ENCODE results near the gene RNF115. TPM values are rescaled to one million over a fixed set of nuclear protein-coding genes. Genes with fewer than 3 reads are reported as not detected.

The RNF115 gene
- total and polyA plus RNA-seq, 2 donors (not counting 3 experiments of a cell fraction or from before 2014, with no cell fraction given) = 7.6 to 17.3 TPM

DNA sequence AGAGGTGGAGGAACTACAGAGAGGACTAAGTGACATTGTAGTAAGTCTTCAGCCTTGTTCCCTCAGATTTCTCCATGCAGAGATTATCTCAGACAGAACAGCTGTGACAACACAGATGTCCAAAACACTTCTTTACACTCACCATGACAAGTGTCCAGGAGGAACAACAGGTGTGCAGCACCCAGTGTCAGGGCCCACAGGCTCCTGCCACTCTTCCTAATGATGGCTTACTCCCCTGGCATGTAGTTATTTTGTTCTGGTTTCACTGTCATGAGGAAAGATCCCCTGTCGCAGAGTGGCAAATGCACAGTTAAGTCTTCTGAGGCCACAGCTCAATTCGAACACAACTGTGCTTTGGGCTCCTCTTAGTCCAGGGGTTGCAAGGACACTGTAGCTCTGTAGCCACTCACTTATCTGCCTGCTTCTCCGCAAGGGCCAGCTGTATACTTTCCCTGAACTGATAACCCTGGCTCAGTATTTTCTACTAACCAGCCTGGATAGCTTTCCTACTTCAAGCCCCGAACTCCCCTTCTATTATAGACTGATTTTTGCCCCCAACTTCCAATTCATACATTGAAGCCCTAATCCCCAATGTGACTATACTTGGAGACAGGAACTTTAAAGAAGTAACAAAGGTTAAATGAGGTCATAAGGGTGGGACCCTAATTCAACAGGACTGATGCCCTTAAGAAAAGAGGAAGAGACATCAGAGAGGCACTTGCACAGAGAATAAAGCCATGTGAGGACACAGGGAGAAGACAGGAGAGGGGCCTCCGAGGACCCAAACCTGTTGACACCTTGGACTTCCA is 127.9 kb downstream of the RNF115 start:
- Histone ChIP-seq H4K20me1 (replicated peaks; ENCODE audit: control insufficient read depth, extremely low read depth, insufficient read depth, low read length) (no peaks in the 10 kb centered on the region), H2AFZ (ENCODE audit: low read depth, low read length) (no peak overlapping the region), H3K9me1 (replicated peaks; ENCODE audit: control insufficient read depth, extremely low read depth, insufficient read depth, low read length) (no peaks in the 10 kb centered on the region), H3K4me2 (ENCODE audit: insufficient read depth, low read length) (no peak overlapping the region), H3K9me3 (replicated peaks; ENCODE audit: control insufficient read depth, insufficient read depth, low read length) (no peaks in the 10 kb centered on the region), H3K27ac (ENCODE audit: insufficient read depth, low read depth, low read length) (no peak overlapping the region), H3K4me3 (replicated peaks in 1 of 3; ENCODE audit: insufficient read depth in 1 of 3, low read depth in 1 of 3, low read length in 3 of 3) (no peak overlapping the region), H3K79me2 (ENCODE audit: control insufficient read depth, insufficient read depth, low read length) (no peaks in the 10 kb centered on the region), H3K36me3 (ENCODE audit: control insufficient read depth in 2 of 2, extremely low read depth in 1 of 2, insufficient read depth in 2 of 2, low read length in 2 of 2) (no peaks in the 10 kb centered on the region), H3K9ac (replicated peaks; ENCODE audit: extremely low read depth, insufficient read depth, low read length) (no peak overlapping the region), H3K4me1 (ENCODE audit: control insufficient read depth, extremely low read depth, insufficient read depth, low read length) (no peaks in the 10 kb centered on the region), H3K27me3 (ENCODE audit: control insufficient read depth in 2 of 2, insufficient read depth in 2 of 2, low read length in 2 of 2) (peaks cover 4 to 5% of the 10 kb centered on the region in 2 experiments)
- ChIA-PET CTCF (no interaction called here), POLR2A (no interaction called here)
- dilution Hi-C loops (cut with MboI; ENCODE audit: extremely low pct_ligation_motif_present, low sequenced_read_pairs) = no loop called here
- FAIRE-seq = no peak
- no peak for TF ChIP-seq EZH2 (IDR thresholded peaks at IDR 0.05; ENCODE audit: borderline replicate concordance, low read depth, low read length, severe bottlenecking)
- TF ChIP-seq, protein P1, sequence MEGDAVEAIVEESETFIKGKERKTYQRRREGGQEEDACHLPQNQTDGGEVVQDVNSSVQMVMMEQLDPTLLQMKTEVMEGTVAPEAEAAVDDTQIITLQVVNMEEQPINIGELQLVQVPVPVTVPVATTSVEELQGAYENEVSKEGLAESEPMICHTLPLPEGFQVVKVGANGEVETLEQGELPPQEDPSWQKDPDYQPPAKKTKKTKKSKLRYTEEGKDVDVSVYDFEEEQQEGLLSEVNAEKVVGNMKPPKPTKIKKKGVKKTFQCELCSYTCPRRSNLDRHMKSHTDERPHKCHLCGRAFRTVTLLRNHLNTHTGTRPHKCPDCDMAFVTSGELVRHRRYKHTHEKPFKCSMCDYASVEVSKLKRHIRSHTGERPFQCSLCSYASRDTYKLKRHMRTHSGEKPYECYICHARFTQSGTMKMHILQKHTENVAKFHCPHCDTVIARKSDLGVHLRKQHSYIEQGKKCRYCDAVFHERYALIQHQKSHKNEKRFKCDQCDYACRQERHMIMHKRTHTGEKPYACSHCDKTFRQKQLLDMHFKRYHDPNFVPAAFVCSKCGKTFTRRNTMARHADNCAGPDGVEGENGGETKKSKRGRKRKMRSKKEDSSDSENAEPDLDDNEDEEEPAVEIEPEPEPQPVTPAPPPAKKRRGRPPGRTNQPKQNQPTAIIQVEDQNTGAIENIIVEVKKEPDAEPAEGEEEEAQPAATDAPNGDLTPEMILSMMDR (IDR thresholded peaks at IDR 0.05; ENCODE audit: extremely low read depth in 1 of 2, insufficient read depth in 1 of 2, low read depth in 1 of 2, low read length in 2 of 2) = no peak
- DNase-seq (ENCODE audit: low read depth, low spot score) = no peak
- BruUV-seq (replicated peaks) = no TSS peak
- intact Hi-C loops (cut with micrococcal nuclease) = loop anchor here (2.0 kb wide), 1 partner anchor 19 kb away; no protein-coding TSS in a partner anchor

DNA sequence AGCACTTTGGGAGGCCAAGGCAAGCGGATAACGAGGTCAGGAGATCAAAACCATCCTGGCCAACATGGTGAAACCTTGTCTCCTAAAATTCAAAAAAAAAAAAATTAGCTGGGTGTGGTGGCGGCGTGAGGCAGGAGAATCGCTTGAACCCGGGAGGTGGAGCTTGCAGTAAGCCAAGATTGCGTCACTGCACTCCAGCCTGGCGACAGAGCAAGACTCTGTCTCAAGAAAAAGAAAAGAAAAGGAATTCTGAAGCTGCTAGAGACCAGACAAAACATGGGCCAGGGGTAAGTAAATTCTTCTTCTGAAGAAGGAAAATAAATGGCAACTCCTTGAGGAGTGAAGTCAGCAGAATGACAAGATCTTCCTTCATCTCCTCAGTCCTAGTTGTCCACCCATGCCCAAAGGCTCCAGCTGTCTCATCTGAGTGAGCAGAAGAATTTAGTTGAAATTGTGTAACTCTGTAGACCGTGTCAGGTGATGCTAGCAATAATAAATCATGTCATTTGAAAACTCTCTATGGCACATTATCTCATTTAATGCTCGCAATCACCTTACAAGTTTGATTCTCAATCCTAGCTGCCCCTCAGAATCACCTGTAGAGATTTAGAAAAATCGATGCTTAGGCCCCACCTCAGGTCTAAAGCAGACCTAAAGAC is 131.0 kb downstream of the RNF115 start:
- ChIA-PET POLR2A (no interaction called here), CTCF (interaction anchor here (1.7 kb wide), 1 partner anchor 27 kb away, joined by 4 read pairs; no protein-coding TSS in a partner anchor)
- intact Hi-C loops (cut with micrococcal nuclease) (no loop called here), dilution Hi-C loops (cut with MboI; ENCODE audit: extremely low pct_ligation_motif_present, low sequenced_read_pairs) (no loop called here)
- Histone ChIP-seq H3K9me1 (replicated peaks; ENCODE audit: control insufficient read depth, extremely low read depth, insufficient read depth, low read length) (no peaks in the 10 kb centered on the region), H4K20me1 (replicated peaks; ENCODE audit: control insufficient read depth, extremely low read depth, insufficient read depth, low read length) (no peaks in the 10 kb centered on the region), H3K27me3 (ENCODE audit: control insufficient read depth in 2 of 2, insufficient read depth in 2 of 2, low read length in 2 of 2) (peaks cover 0 to 2% of the 10 kb centered on the region in 2 experiments), H3K4me2 (ENCODE audit: insufficient read depth, low read length) (no peak overlapping the region), H3K27ac (ENCODE audit: insufficient read depth, low read depth, low read length) (no peak overlapping the region), H3K36me3 (ENCODE audit: control insufficient read depth in 2 of 2, extremely low read depth in 1 of 2, insufficient read depth in 2 of 2, low read length in 2 of 2) (no peaks in the 10 kb centered on the region), H2AFZ (ENCODE audit: low read depth, low read length) (no peak overlapping the region), H3K79me2 (ENCODE audit: control insufficient read depth, insufficient read depth, low read length) (no peaks in the 10 kb centered on the region), H3K4me1 (ENCODE audit: control insufficient read depth, extremely low read depth, insufficient read depth, low read length) (no peaks in the 10 kb centered on the region), H3K9ac (replicated peaks; ENCODE audit: extremely low read depth, insufficient read depth, low read length) (no peak overlapping the region), H3K9me3 (replicated peaks; ENCODE audit: control insufficient read depth, insufficient read depth, low read length) (no peaks in the 10 kb centered on the region), H3K4me3 (replicated peaks in 1 of 3; ENCODE audit: insufficient read depth in 1 of 3, low read depth in 1 of 3, low read length in 3 of 3) (no peak overlapping the region)
- FAIRE-seq (no peak), DNase-seq (ENCODE audit: low read depth, low spot score) (no peak)
- no TSS peak for BruUV-seq (replicated peaks)
- TF ChIP-seq FOS (IDR thresholded peaks at IDR 0.05; ENCODE audit: borderline replicate concordance, insufficient read depth, low read length) = no peak
- TF ChIP-seq JUN (IDR thresholded peaks at IDR 0.05; ENCODE audit: borderline replicate concordance, insufficient read depth, insufficient read length, low read depth) = no peak
- TF ChIP-seq GATA2 (IDR thresholded peaks at IDR 0.05; ENCODE audit: insufficient read depth, insufficient read length, low read depth, low read length) = no peak
- TF ChIP-seq, protein P2, sequence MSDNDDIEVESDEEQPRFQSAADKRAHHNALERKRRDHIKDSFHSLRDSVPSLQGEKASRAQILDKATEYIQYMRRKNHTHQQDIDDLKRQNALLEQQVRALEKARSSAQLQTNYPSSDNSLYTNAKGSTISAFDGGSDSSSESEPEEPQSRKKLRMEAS (IDR thresholded peaks at IDR 0.05; ENCODE audit: insufficient read depth, insufficient read length) = no peak
- TF ChIP-seq, protein P1 (IDR thresholded peaks at IDR 0.05; ENCODE audit: extremely low read depth in 1 of 2, insufficient read depth in 1 of 2, low read depth in 1 of 2, low read length in 2 of 2) = no peak
- no peak for TF ChIP-seq EZH2 (IDR thresholded peaks at IDR 0.05; ENCODE audit: borderline replicate concordance, low read depth, low read length, severe bottlenecking)
- no peak for TF ChIP-seq MYC (IDR thresholded peaks at IDR 0.05; ENCODE audit: low read depth, low read length)
- TF ChIP-seq POLR2AphosphoS5 (IDR thresholded peaks at IDR 0.05; ENCODE audit: insufficient read depth, low read depth, low read length) = no peak
- no peak for TF ChIP-seq POLR2A (IDR thresholded peaks at IDR 0.05; ENCODE audit: low read depth, low read length)
